ENCODE results near the gene LGI4. TPM values are rescaled to one million over a fixed set of nuclear protein-coding genes. Genes with fewer than 3 reads are reported as not detected.

LGI4 gene
- total RNA-seq, 1 donor from 2014 or later, result 6.7 TPM

- DNase-seq, result no peak
- peak; percentile 39 for ATAC-seq
Observed at GRCh38 chr19:35098413-35099049, 36.3 kb downstream of the LGI4 start.

GRCh38 chr19:35095667-35096368 is 39.0 kb downstream of the LGI4 start:
- peaks cover 8% of the 10 kb centered on the region for H3K27me3 ChIP-seq
- no peak for ATAC-seq
- H3K9me3 ChIP-seq, result no peaks in the 10 kb centered on the region
- peaks cover 2% of the 10 kb centered on the region for H3K4me1 ChIP-seq
- H3K27ac ChIP-seq, result no peak overlapping the region
- intact Hi-C loops (cut with DNase I), result no loop called here
- H3K4me3 ChIP-seq, result no peak overlapping the region
- no peaks in the 10 kb centered on the region for H3K36me3 ChIP-seq
- no peak for TF ChIP-seq CTCF (IDR thresholded peaks at IDR 0.05)
- no peak for DNase-seq

More at GRCh38 chr19:35098413-35099049, 36.3 kb downstream of the LGI4 start:
- H3K27ac ChIP-seq, result no peak overlapping the region
- H3K36me3 ChIP-seq, result no peaks in the 10 kb centered on the region
- no peak overlapping the region for H3K4me3 ChIP-seq
- no peaks in the 10 kb centered on the region for H3K4me1 ChIP-seq
- TF ChIP-seq CTCF (IDR thresholded peaks at IDR 0.05), result no peak
- intact Hi-C loops (cut with DNase I), result no loop called here
- no peaks in the 10 kb centered on the region for H3K9me3 ChIP-seq
- H3K27me3 ChIP-seq, result no peaks in the 10 kb centered on the region

GRCh38 chr19:35094656-35095055 is 40.2 kb downstream of the LGI4 start:
- no peaks in the 10 kb centered on the region for H3K9me3 ChIP-seq
- H3K4me3 ChIP-seq, result no peak overlapping the region
- DNase-seq (no peak), ATAC-seq (no peak)
- no peaks in the 10 kb centered on the region for H3K36me3 ChIP-seq
- H3K4me1 ChIP-seq, result peaks cover 4% of the 10 kb centered on the region
- no peak overlapping the region for H3K27ac ChIP-seq
- TF ChIP-seq CTCF (IDR thresholded peaks at IDR 0.05), result no peak
- H3K27me3 ChIP-seq, result peaks cover 11% of the 10 kb centered on the region
- intact Hi-C loops (cut with DNase I), result no loop called here

GRCh38 chr19:35093941-35094647 is 40.8 kb downstream of the LGI4 start:
- TF ChIP-seq CTCF (IDR thresholded peaks at IDR 0.05), result no peak
- Histone ChIP-seq H3K9me3 (no peaks in the 10 kb centered on the region), H3K27ac (no peak overlapping the region), H3K4me3 (no peak overlapping the region), H3K27me3 (peaks cover 11% of the 10 kb centered on the region), H3K36me3 (no peaks in the 10 kb centered on the region), H3K4me1 (peaks cover 4% of the 10 kb centered on the region)
- no peak for DNase-seq
- intact Hi-C loops (cut with DNase I), result no loop called here
- ATAC-seq, result no peak

- ATAC-seq (no peak), DNase-seq (no peak)
- H3K4me3 ChIP-seq, result no peak overlapping the region
- no peak for TF ChIP-seq CTCF (IDR thresholded peaks at IDR 0.05)
- H3K27ac ChIP-seq, result no peak overlapping the region
- peaks cover 11% of the 10 kb centered on the region for H3K27me3 ChIP-seq
- H3K9me3 ChIP-seq, result no peaks in the 10 kb centered on the region
- no peaks in the 10 kb centered on the region for H3K36me3 ChIP-seq
- peaks cover 4% of the 10 kb centered on the region for H3K4me1 ChIP-seq
- intact Hi-C loops (cut with DNase I), result no loop called here
Observed at GRCh38 chr19:35093430-35093829, 41.4 kb downstream of the LGI4 start.

Measured in upper lobe of right lung (tissue), 1 donor.